Embryonic facial prominence (tissue), 1 donor: Measurements from ENCODE around the gene PTPN2.

Experiments used
- DNase-seq: peaks from one replicate; pipeline ENCODE4 v3.0.0-alpha.2; 2016; ENCODE audit errors: extremely low spot score

Gene PTPN2

DNA sequence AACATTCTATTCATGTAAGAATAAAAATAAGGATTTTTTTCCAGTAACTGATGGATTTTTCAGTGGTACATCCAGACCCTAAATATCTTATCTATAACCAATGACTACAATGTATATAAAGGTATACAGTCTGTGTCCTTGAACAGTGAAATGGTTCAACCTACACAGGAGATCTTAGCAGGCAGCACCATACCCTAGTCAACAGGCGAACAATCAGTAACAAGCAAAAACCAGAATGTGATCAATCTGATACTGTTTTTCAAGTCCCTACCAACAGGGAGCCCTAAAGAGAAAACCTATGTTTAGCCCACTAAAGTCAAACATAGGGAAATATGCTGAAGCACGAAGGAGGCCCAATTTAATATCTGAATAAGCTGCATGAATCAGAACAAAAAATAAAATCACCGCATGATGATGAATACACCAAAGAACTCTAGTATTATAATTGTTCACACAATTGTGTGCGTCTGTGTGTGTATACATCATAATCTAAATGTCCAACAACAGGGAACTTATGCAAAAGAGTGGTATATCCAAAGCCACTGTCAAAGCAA is 26.0 kb downstream of the PTPN2 start:
- no peak for DNase-seq

- no peak for DNase-seq
Measured at GRCh38 chr18:12857215-12857905, 26.7 kb downstream of the PTPN2 start.

DNA sequence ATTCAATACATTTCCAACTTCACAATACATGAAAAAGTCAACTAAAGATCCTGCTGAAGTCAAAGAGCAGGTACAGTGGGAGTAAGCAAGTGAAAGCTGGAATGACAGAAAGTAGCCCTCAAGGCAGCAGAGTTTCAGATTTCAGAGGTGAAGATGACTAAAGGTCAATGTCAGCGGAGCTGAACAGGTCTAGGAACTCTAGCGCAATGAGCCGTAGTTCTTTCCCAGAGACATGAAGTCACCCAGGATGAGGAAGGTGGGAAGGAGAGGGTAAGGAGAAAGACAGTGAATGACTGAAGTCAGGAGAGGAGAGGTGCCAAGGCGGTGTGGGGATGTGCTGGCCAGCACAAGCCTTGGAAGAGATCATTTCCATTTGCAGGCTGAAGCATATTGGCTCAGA is 28.1 kb downstream of the PTPN2 start:
- no peak for DNase-seq

- no peak for DNase-seq
Measured at GRCh38 chr18:12852566-12853315, 31.3 kb downstream of the PTPN2 start.

DNA sequence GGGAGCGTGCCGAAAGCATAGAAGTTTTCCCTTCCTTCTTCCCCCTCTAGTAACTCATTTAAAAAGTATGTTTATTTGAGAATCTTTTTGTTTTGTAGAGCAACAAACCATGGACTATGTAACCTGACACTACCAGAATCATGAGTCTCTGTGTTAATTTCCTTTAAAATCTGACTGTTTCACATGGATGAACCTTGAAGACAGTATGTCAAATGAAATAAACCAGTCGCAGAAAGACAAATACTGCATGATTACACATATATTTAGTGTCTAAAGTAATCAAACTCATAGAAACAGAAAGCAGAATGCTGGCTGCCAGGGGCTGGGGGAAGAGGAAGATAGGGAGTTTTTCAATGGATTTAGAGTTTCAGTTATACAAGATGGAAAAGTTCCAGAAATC is 32.3 kb downstream of the PTPN2 start:
- DNase-seq, result no peak

DNA sequence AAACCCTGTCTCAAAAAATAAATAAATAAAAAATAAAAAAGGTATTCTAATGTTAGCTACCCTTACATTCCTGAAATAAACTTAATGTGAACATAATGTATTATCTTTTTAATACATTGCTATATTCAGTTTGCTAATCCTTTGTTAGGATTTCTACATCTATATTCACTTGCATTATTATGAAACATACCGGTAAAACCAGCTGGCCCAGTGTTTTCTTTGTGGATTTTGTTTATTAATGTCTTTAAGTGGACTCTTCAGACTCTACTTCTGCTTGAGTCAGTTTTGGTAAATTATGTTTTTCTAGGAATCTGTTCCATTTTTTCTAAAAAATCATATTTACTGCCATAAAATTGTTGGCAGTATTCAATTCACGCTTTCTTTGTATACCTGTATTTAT is 34.5 kb downstream of the PTPN2 start:
- no peak for DNase-seq

DNA sequence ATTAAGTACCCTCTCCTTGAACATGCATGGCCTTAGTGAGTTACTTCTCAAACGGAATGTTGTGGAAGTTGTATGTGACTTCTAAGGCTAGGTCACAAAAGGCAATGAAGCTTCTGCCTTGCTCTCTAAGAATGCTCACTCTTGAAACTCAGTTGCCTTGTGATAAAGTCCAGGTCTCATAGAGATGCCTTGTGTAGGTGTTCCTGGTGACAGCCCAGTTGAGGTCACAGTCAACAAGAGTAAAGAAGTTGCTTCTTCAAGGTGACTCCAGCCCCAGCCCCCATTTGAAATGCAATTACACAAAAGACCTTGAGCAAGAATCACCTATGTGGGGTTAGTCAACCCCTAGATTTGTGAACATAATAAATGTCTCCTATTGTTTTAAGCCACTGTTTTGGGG is 35.6 kb downstream of the PTPN2 start:
- DNase-seq, result no peak

- DNase-seq, result no peak
Measured at GRCh38 chr18:12844391-12844790, 39.6 kb downstream of the PTPN2 start.

GRCh38 chr18:12843420-12844350 is 40.4 kb downstream of the PTPN2 start:
- no peak for DNase-seq

GRCh38 chr18:12842459-12843380 is 41.3 kb downstream of the PTPN2 start:
- DNase-seq, result no peak

GRCh38 chr18:12841070-12841469 is 43.0 kb downstream of the PTPN2 start:
- no peak for DNase-seq

DNA sequence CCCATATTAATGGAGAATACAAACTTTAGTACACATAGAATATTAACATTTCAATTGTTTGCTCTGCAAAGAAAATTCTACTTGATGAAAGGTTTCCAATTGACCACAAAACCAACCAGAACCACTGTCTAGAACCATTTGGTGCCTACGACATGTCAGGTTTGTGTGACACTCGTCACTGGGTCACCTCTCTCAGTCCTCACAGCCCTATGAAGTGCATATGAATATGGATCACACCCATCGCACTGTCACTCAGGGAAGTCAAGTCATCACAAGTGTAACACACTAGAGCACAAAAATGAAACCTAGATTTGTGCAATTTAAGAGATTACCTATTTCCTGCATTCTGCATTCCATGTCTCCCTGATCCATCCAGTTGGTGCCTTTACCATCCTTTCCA is 43.7 kb downstream of the PTPN2 start:
- no peak for DNase-seq

- no peak for DNase-seq
Measured at GRCh38 chr18:12839526-12840196, 44.4 kb downstream of the PTPN2 start.

- DNase-seq, result no peak
Measured at GRCh38 chr18:12839057-12839525, 44.9 kb downstream of the PTPN2 start.

DNA sequence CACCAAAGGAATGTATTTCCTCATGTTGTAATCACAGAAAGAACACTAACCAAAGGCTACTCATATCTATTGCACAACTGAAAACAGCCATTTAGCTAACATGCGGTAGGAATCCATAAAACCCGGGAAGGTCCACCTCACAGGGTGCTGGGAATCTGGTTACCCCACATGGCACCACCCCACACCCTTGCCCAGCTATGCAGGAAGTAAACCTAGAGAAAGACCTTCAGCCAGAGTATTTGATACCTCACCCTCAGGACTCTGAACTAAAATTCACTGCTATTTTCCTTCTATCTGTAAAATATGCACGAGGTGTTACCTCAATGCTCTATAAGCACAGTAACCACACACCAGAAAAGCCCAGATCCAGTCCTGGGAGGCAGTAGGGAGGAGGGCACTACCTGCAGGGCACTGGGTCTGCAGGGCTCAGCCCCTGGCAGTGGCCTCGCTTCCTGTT is 45.8 kb downstream of the PTPN2 start:
- DNase-seq, result no peak

- no peak for DNase-seq
Measured at GRCh38 chr18:12837747-12838146, 46.3 kb downstream of the PTPN2 start.

DNA sequence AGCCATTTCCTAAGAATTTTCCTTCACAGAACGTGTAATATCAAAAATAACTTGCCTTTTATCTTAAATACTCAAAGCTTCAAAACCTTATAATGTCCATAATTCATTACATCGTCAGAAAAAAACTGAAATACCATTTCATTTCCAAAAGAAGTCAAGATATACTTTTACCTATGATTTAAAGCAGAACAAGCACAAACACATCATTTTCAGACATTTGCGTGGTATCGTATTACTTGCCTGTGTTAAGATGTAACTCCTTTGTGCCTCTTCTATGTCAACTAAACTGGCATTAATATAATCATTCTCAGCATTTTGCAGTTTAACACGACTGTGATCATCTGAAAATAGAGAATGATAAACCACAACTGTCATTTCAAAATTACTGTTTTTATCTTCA is 47.5 kb downstream of the PTPN2 start:
- no peak for DNase-seq

DNA sequence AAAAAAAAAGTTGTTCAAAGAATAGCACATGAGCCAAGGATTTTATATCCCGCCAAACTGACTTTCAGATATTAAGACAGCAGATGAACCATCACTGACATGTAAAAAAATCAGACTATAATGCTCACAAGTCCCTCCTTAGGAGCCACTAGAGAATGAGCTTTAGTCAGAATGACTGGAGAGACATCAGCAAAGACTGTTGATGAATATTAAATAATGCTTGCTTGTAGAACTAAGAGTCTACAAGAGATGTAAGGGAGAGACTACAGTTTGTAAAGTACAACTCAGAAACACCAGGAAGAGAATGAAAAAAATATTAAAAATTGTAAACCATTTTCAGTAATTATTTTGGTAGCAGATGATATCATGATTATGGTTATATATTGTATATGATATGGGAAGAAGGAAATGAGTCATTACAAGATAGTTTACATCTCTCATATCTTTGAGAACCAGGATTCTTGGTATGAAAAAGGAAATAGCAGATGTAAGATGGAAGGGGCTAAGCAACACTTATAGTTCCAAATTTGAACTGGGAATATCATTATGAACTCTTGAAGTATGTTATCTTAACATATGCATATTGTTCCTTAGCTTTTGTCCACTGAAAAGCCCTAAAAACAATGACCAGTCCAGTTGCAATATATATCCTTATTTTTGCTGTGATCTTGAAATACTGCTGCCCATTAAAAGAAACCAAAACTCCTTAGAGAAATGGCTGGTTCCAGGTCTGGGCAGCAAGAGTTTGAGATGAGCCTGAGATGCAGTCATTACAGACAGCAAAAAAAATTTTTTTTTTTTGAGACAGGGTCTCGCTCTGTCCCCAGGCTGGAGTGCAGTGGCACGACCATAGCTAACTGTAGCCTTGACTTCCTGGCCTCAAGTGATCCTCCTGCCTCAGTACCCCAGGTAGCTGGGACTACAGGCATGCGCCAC is 55.7 kb downstream of the PTPN2 start:
- DNase-seq, result no peak

GRCh38 chr18:12827588-12827987 is 56.4 kb downstream of the PTPN2 start:
- no peak for DNase-seq
